GM12878 (cell line): ENCODE measurements around the gene CDK17. TPM values are rescaled to one million over a fixed set of nuclear protein-coding genes. Genes with fewer than 3 reads are reported as not detected.

Experiments
- ATAC-seq: fragments of 200-7000 bp; cut with Tn5 transposase; 3 replicates; pipeline ENCODE4 v1.9.1; 2020; ENCODE audit warnings: mild to moderate bottlenecking, moderate library complexity
- BruUV-seq: library from RNA; stranded (reverse); fragments of 400-500 nt; replicated peaks from 2 replicates; lab custom pipeline; 2021; lab: Mats Ljungman, UMichigan
- CTCF ChIA-PET: fragments of 300-600 bp; sonication (Branson Sonifier 250); formaldehyde crosslinking; extraction: SDS; loops from one replicate; lab custom pipeline; 2021; ENCODE audit warnings: inconsistent platforms; lab: Yijun Ruan, JAX
- POLR2A ChIA-PET: fragments of 350-600 bp; formaldehyde crosslinking; extraction: SDS; loops from one replicate; lab custom pipeline; 2021; ENCODE audit warnings: inconsistent platforms; lab: Charles Lee
- RAD21 ChIA-PET: fragments of 300-600 bp; sonication (Branson Sonifier 250); formaldehyde crosslinking; loops from one replicate; lab custom pipeline; 2023; ENCODE audit warnings: antibody characterized with exemption; ENCODE audit not compliant: unreplicated experiment; lab: Charles Lee
- SMC1A ChIA-PET: fragments of 300-600 bp; sonication (Branson Sonifier 250); formaldehyde crosslinking; loops from one replicate; lab custom pipeline; 2023; ENCODE audit not compliant: unreplicated experiment, uncharacterized antibody; lab: Charles Lee
- DNase-seq: peaks from one replicate; pipeline ENCODE4 v3.0.0-alpha.2; 2011; ENCODE audit warnings: low read depth, low spot score
- FAIRE-seq: peaks from 3 replicates; lab custom pipeline; 2011; peaks lifted over from hg19 to GRCh38; lab: Jason Lieb, UNC
- H2AFZ ChIP-seq: 2 replicates; pipeline ENCODE4 v1.6.0; 2011; ENCODE audit warnings: low read depth, low read length, control low read depth; ENCODE audit not compliant: control insufficient read depth
- H3K27ac ChIP-seq: 2 replicates; pipeline ENCODE4 v1.5.1; 2011; ENCODE audit warnings: control low read depth; ENCODE audit not compliant: control insufficient read depth, insufficient read depth
- H3K27me3 ChIP-seq, 2 experiments: replicated peaks in 1 of 2; 2 replicates each; pipeline versions ENCODE4 v1.6.0 to v1.6.1; 2011; ENCODE audit warnings: low read length in 1 of 2; ENCODE audit not compliant: control insufficient read depth in 2 of 2, insufficient read depth in 2 of 2
- H3K36me3 ChIP-seq, 2 experiments: 2 replicates each; pipeline ENCODE4 v1.5.1; 2011; ENCODE audit warnings: low read length in 1 of 2; ENCODE audit not compliant: control insufficient read depth in 2 of 2, insufficient read depth in 2 of 2
- H3K4me1 ChIP-seq: 2 replicates; pipeline ENCODE4 v1.6.1; 2011; ENCODE audit warnings: mild to moderate bottlenecking, low read length, moderate library complexity, mixed read lengths; ENCODE audit not compliant: control insufficient read depth, insufficient read depth
- H3K4me2 ChIP-seq: 2 replicates; pipeline ENCODE4 v1.6.0; 2011; ENCODE audit warnings: control low read depth; ENCODE audit not compliant: control insufficient read depth, insufficient read depth
- H3K4me3 ChIP-seq: fragments of 200-600 bp; sonication (generic); 2 replicates; pipeline ENCODE4 v1.5.1; 2016
- H3K79me2 ChIP-seq: 2 replicates; pipeline ENCODE4 v1.6.0; 2011; ENCODE audit warnings: low read length; ENCODE audit not compliant: control insufficient read depth, insufficient read depth
- H3K9ac ChIP-seq: 2 replicates; pipeline ENCODE4 v1.8.0; 2011; ENCODE audit warnings: low read length, control low read depth, mixed read lengths; ENCODE audit not compliant: control insufficient read depth, insufficient read depth
- H3K9me3 ChIP-seq: replicated peaks from 3 replicates; pipeline ENCODE4 v1.5.1; 2011; ENCODE audit warnings: mild to moderate bottlenecking, low read length; ENCODE audit not compliant: control insufficient read depth, insufficient read depth
- H4K20me1 ChIP-seq: 2 replicates; pipeline ENCODE4 v1.6.0; 2011; ENCODE audit not compliant: control insufficient read depth, insufficient read depth
- CEBPB ChIP-seq, 2 experiments: fragments of 150-350 bp in 1 of 2; IDR thresholded peaks; 2 replicates each; pipeline ENCODE4 v1.6.1; 2012 to 2014; ENCODE audit warnings: low read depth in 2 of 2, low read length in 2 of 2, borderline replicate concordance in 1 of 2, inconsistent platforms in 1 of 2
- E2F8 ChIP-seq: fragments of 450-650 bp; IDR thresholded peaks from 2 replicates; pipeline ENCODE4 v1.6.1; 2018; ENCODE audit warnings: mild to moderate bottlenecking, low read depth, moderate library complexity; ENCODE audit not compliant: partially characterized antibody
- NFYA ChIP-seq: IDR thresholded peaks from 2 replicates; pipeline ENCODE4 v1.6.1; 2011; ENCODE audit warnings: low read depth, mild to moderate bottlenecking, low read length, improper control_type of control experiment, borderline replicate concordance
- POLR2A ChIP-seq: IDR thresholded peaks from 2 replicates; pipeline ENCODE4 v1.6.1; 2011; ENCODE audit warnings: low read depth, mild to moderate bottlenecking, low read length
- RFX5 ChIP-seq: IDR thresholded peaks from 2 replicates; pipeline ENCODE4 v1.6.1; 2011; ENCODE audit warnings: low read depth, low read length, improper control_type of control experiment
- RUNX3 ChIP-seq: IDR thresholded peaks from 2 replicates; pipeline ENCODE4 v1.6.1; 2012; ENCODE audit warnings: low read length, inconsistent platforms
- USF2 ChIP-seq: IDR thresholded peaks from 2 replicates; pipeline ENCODE4 v1.6.1; 2011; ENCODE audit warnings: low read depth, low read length, improper control_type of control experiment, borderline replicate concordance
- ZBTB11 ChIP-seq: fragments of 450-650 bp; formaldehyde crosslinking; IDR thresholded peaks from 2 replicates; pipeline ENCODE4 v1.5.0; 2022; ENCODE audit warnings: mild to moderate bottlenecking, missing genetic modification characterization
- ZNF24 ChIP-seq: fragments of 450-650 bp; IDR thresholded peaks from 2 replicates; pipeline ENCODE4 v1.6.1; 2017; ENCODE audit warnings: antibody characterized with exemption, mild to moderate bottlenecking
- WGBS: methylation state at CpG from one replicate; pipeline ENCODE4 v1.1.6; 2016; ENCODE audit warnings: low lambda C conversion rate; ENCODE audit not compliant: insufficient replicate concordance, insufficient coverage; ENCODE audit errors: missing lambda C conversion rate; 5-methylcytosine and 5-hydroxymethylcytosine counted together
- in situ Hi-C: fragments of 300-500 bp; cut with MboI; formaldehyde crosslinking; loops from 9 replicates; pipeline ENCODE4 v1.14.3; 2018; ENCODE audit warnings: mixed read lengths
- intact Hi-C: fragments of 100-400 bp; cut with micrococcal nuclease; formaldehyde crosslinking; loops from one replicate; pipeline ENCODE4 v1.14.2; 2022; ENCODE audit not compliant: unreplicated experiment
- polyA plus RNA-seq, 11 experiments: library from polyadenylated mRNA; depleted of rRNA in 4 of 11; unstranded in 6 of 11; stranded (reverse) in 5 of 11; fragments of >200 nt; fragmentation: Nextera tagmentation in 4 of 11; fragmentation: Illumina TruSeq in 1 of 11; extraction: Ambion mirVana in 4 of 11; extraction: Trizol in 1 of 11; gene quantifications; 1 replicate in 1 of 11; 2 replicates in 10 of 11; pipeline versions ENCODE4 v1.2.1 to v1.2.3, GENCODE V29; 2011 to 2016; ENCODE audit warnings: inconsistent platforms in 2 of 11, missing spikeins in 2 of 11, low read depth in 1 of 11
- total RNA-seq, 4 experiments: library from RNA; depleted of rRNA in 3 of 4; stranded (reverse); fragments of >200 nt in 3 of 4; fragmentation: Illumina TruSeq in 1 of 4; extraction: Trizol in 1 of 4; gene quantifications; 2 replicates each; pipeline versions ENCODE4 v1.2.1 to v1.2.3, GENCODE V29; 2013 to 2021

The CDK17 gene
- total and polyA plus RNA-seq, 10 of the 15 experiments (the other 5 are each of a cell fraction or from before 2014, with no cell fraction given), result 5.6 to 45.6 (median 18.3) TPM

GRCh38 chr12:96233939-96234461 is 166.2 kb downstream of the CDK17 start:
- Histone ChIP-seq H3K79me2 (no peaks in the 10 kb centered on the region), H3K4me3 (no peak overlapping the region), H3K27ac (no peak overlapping the region), H4K20me1 (no peaks in the 10 kb centered on the region), H3K9ac (no peak overlapping the region), H3K9me3 (no peaks in the 10 kb centered on the region), H3K27me3 (no peaks in the 10 kb centered on the region), H3K4me1 (no peaks in the 10 kb centered on the region), H2AFZ (no peak overlapping the region), H3K4me2 (no peak overlapping the region), H3K36me3 (peaks cover 0 to 2% of the 10 kb centered on the region in 2 experiments; a peak in 2 of 4 replicates)
- in situ Hi-C loops (no loop called here), intact Hi-C loops (no loop called here)
- ChIA-PET SMC1A (interaction anchor here (1.5 kb wide), 1 partner anchor 18 kb away, joined by 4 read pairs; no protein-coding TSS in a partner anchor), POLR2A (interaction anchor here (0.6 kb wide), 1 partner anchor 19 kb away, joined by 4 read pairs; no protein-coding TSS in a partner anchor), CTCF (interaction anchor here (0.6 kb wide), 1 partner anchor 166 kb away, joined by 3 read pairs; no protein-coding TSS in a partner anchor), RAD21 (no interaction called here)
- ATAC-seq, result no peak
- FAIRE-seq, result no peak
- no peak for TF ChIP-seq RFX5
- no peak for TF ChIP-seq ZBTB11 (CRISPR knock-in tag)
- no peak for TF ChIP-seq ZNF24
- no peak for TF ChIP-seq RUNX3
- no peak for TF ChIP-seq USF2
- no peak for TF ChIP-seq POLR2A
- no peak for TF ChIP-seq CEBPB (IDR thresholded peaks at IDR 0.05; ENCODE audit: borderline replicate concordance in 1 of 2, low read depth in 2 of 2, low read length in 2 of 2)
- no peak for TF ChIP-seq NFYA
- TF ChIP-seq E2F8, result no peak
- no peak for DNase-seq
- WGBS, result 89% methylated on average over 15 of the region's 15 CpGs
- BruUV-seq, result no TSS peak
